AML-193 (cell line): Measurements from ENCODE around the gene ANKRD26.
"Not testable (repeated sequence)": the region's sequence is repeated elsewhere in the genome, so short reads cannot be mapped to it uniquely, and the experiment has no call there.

Experiments
- DNase-seq, 2 experiments: peaks; one replicate each; lab custom pipeline; 2025; lab: John Stamatoyannopoulos, UW

The ANKRD26 gene

DNA sequence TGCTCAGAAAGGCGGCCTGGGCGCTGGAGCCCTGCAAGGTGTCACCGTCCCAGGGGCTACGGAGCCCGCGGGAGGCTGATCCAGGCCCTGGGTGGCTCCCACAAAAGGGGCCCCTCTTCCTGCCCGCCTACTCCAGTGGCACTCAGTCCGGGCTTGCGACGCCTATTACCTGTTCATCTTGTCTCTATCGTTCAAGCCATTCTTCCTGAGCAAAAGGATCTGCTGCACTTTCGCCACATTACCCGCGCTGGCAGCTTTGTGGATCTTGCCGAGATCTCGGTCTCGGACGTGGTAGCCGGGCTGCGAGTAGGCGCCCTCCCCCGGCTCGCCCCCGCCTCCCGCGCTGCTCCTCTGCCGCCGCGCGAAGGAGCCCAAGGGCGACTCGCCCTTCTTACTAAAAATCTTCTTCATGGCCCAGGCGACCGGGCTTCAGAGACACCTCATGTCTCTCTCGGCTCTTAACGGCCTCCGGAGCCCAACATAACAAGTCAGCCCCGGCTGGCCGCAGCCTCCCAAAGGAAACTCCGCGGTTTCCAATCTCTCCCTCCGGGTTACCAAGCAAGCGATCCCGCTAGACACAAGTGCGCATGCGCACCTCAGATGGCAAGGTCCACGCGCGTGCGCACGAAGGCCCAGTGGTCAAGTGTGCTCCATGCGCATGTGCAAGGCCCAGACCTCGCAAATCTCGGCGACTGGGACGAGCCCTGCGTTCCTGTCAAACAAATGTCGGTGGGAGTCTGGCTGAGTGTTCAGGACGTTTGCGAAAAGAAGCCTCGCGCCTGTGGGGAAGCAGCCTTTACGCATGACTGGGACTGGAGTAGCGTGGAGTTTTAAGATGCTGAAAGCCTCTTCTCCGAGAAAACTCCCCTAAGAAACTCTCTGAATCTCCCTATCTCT, at the start of gene ANKRD26:
TSS of gene ANKRD26 (minus strand) at position 579 of the 897 bp plus-strand sequence. CDS start at position 411, 168 bp downstream.
- DNase-seq: peak; percentile 87 to 96

DNA sequence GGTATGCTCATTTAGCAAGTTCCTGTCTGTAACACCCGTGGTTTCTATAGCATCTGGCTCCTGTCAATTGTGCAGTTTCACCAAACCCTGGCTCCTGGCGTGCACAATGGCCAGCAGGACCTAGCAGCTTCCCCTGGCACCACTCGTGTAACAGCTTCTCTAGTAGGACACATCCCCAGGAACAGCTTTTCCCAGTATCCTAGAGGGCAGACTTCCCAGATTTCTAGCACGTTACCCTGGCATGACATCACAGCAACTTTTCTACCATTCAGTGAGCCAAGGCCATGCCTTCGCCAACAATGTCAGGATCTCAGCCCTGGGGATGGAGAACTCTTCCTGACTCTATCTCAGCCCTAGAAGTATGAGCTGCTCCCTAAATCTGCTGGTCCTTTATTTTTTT, 47.4 kb upstream of the ANKRD26 start:
- DNase-seq: peak; percentile 53 to 66

DNA sequence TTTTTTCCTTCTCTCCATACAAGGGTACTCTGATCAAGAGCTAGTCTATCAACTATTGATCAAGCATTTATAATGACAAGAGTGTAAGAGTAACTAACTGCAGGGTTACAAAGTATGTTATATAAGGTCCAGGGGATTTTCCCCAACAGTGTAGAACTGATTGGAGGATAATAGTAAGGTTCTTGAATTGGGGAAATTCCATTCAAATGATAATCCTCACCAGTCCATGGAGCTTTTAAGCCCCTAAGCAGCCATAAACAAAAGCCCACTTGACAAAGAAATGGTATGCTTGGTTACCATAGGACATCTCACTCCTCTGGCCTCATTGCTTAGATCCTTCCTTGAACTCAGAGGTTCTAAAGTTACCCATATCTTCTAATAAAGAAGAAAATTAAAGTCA, 45.6 kb upstream of the ANKRD26 start:
- DNase-seq: no peak

DNA sequence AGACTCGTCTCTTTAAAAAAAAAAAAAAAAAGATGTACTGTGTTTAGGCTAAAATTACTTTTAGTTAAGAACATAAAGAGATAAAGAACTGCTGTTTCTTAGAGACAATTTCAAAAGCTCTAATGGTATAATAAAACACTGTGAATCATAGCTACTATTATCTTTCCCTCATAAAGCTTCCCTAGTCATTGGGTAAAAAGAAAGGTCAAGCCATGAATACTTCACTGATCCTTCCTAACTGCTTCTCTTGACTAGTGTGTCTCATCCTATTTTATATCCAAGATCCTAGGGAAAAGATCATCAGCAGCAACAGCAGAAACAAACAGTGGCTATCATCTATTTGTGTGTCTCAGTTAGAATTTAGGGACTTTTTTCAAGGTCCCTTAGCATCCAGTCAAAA, 43.4 kb upstream of the ANKRD26 start:
- DNase-seq: no peak

DNA sequence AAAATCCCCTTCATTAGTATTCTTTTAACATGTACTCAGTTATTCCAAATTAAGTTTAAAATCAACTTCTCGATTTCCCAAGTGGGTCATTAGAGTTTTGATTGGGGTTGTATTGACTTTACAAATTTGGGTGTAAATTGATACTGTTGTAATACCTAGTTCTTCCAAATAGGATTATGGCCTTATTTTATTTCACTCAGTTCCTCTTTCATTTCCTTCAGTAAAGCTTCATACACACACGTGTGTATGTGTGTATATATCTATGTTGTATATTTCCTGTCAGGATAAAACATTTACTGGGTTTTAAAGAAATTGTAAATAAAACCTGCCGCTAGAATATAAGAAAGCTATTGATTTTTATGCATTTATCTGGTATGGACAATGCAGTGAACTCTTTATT, 38.0 kb upstream of the ANKRD26 start:
- no peak for DNase-seq

DNA sequence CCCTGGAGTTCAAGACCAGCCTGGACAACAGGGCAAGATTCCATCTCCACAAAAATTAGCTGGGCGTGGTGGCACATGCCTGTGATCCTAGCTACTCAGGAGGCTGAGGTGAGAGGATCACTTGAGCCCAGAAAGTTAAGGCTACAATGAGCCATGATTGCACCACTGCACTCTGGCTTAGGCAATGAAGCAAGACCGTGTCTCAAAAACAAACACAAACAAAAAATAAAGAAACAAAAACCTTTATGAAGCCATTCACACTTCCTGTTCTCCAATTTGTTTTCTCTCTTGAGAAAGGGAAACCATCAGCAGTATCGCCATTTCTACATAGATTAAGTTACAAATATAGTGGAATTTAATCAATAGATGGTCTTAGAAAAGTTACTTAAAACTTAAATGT, 34.1 kb upstream of the ANKRD26 start:
- no peak for DNase-seq

DNA sequence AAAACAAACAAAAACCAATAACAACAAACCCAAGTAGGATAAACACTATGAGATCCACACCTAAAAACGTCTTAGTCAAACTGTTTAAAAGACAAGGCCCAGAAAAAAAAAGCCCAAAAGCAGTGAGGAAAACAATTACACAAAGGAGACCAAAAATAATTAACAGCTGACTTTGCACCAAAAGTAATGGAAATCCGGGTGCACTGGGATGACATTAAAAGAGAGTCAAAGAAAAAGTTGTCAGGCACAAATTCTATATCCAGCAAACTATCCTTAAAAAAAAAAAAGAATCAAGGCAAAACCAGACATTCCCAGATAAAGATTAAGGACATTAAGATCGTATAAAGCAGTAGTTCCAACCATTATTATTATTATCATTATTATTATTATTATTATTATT, 7.9 kb upstream of the ANKRD26 start:
- no peak for DNase-seq

DNA sequence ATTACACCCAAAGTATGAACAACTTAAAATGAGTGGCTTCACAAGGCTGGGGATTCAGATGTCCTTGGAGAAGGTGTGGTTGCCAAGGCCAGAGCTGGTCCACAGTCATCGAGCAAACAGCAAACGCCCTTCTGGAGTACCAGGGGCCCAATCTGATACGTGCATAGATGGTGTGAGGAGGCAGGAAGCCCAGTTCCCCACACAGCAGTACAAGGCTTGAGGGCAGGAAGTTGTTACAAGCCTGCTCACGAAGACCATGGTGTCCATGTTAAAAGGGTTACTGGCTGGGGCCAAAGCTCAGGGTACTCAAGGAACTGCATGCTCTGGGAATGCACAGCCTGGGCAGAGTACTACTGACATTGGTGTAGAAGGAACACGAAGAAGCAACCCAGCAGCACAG, 4.6 kb upstream of the ANKRD26 start:
- DNase-seq: no peak

DNA sequence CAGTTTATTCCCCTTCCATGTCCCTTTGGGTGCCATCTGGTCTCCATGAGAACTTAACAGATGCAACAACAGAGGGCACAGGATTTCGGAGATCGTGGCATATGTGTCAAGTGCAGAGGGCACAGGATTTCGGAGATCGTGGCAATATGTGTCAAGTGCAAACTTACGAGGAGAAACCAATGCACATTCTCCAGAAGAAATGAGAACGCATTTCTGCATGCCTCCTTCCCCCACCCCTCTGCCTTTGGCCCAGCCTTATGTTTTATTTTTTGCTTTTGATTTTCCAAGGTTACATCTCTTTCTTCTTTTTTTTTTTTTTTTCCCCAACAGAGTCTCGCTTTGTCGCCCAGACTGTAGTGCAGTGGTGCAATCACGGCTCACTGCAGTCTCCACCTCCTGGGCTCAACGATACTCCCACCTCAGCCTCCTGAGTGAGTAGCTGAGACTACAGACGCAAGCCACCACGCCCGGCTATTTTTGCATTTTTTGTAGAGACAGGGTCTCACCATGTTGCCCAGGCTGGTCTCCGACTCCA, 586 bp upstream of the ANKRD26 start:
- DNase-seq: no peak

DNA sequence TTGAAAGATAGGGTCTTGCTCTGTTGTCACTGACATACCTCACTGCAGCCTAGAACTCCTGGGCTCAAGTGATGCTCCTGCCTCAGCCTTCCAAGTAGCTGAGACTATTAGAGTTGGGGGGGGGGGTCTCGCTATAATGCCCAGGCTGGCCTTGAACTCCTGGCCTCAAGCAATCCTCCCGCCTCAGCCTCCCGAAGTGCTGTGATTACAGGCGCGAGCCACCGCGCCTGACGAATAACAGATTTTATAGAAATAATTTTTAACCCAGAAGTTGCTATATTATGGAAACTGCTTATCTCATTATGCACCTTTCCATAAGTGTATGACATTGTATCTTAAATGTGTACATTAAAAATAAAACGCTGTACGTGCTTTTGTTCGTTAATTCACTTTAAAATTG, 846 bp downstream of the ANKRD26 start:
- no peak for DNase-seq

DNA sequence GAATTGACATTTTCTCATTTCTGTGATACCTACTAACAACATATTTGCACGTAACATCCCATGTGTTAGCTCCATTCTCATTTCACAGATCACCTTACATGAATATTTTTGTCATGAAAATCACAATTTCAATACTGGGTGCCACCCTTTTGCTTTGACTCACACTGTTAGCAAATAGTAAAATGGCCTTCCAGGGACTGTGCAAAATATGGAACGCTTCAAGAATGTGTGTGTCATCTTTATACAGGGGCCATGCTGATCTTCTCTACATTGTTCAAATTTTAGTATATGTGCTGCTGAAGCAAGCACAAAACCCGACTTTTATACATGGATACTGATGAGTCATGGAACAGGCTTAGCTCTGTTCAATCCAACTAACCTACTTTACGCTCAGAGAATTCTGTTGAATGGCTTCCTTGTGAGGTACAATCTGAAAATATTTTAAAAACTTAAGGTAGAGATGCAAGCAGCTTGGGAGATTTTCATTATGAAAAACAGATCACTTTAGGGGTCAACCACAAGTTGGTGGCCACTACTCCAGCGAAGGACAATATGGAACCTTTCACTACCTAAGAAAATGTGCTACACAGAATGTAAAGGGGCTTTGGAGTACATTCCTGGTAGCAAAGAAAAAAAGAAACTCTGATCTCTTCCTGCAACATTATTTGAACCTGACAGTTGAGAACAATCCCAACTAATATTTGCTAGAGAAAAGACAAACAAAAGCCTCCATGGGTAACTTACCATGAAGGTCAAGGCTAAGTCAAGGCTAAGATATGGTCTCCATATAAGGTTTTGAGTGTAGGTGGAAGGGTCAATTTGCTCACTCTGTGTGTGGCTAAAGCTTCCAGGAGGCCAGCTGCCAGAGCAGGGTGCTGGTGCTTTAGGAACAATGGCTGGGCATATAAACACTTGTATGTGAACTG, 11.9 kb downstream of the ANKRD26 start:
- no peak for DNase-seq

DNA sequence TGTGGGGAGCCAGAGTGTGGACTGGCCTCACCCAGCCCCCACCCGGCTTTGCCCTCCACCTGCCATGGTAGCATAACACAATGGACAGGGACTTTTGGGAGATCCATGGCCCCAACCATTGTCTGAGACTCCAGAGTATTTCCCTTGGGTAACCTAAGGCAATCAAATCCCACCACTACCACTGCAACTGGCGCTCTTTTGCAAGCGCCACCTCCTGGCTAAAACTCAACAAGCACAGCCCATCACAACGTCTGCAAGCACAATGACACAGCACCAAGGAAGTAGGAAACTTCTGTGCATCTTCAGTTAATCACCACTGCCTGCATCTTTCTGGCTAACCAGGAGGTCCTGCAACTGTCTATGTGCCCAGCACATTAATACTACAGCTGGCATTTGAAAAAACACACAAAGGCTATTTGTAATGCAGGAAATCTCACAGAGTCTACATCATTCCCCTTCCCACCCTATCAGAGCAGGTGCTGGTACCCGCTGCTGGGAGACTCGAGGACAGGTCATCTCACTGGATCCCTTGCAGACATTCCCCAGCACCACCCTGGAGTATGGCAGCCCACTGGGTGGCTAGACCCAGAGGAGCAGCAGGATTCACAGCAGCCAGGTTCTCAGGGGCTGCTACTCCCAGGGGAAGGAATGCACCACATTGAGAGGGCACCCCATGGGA, 27.7 kb downstream of the ANKRD26 start:
- no peak for DNase-seq

DNA sequence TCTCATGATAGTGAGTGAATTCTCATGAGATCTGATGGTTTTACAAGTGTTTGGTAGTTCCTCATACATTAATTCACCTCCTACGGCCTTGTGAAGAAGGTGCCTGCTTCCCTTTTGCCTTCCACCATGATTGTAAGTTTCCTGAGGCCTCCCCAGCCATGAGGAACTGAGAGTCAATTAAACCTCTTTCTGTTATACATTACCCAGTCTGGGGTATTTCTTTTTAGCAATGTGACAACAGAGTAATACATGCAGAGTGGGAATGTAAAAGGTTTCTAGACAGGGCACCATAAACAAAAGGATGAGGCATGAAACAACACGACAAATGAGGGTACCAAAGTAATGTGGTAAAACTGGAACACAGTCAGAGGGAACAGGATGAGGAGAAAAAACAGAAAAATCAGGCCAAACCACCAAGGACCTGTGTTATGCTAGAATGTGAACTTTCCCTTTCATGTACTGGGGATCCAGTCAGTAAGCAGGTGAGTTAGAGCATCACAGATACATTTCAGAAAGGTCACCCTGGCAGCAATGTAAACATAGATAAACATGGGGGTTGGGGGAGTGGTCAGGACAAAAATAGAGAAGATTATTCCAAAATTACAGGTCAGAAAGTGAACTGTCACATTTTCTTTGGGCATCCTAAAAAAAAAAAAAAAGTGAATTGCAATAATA, 31.9 kb downstream of the ANKRD26 start:
- no peak for DNase-seq

DNA sequence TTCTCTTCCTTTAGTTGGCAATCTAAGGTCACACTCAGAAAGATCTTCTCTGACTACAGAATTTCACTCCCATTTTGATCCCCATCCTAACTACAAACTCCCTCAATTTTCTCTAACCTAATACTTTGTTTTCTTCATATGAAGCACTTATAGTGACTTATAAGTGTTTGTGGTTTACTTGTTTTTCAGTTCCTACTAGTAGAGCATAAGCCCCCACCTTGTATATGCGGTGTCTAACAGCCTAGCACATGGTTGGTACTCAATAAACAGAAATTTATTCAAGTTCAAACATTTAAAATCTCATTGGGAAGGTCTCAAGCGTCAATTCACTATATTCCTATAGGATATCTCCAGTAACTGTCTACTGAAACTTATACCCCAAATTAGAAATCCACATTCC, 35.2 kb downstream of the ANKRD26 start:
- no peak for DNase-seq

DNA sequence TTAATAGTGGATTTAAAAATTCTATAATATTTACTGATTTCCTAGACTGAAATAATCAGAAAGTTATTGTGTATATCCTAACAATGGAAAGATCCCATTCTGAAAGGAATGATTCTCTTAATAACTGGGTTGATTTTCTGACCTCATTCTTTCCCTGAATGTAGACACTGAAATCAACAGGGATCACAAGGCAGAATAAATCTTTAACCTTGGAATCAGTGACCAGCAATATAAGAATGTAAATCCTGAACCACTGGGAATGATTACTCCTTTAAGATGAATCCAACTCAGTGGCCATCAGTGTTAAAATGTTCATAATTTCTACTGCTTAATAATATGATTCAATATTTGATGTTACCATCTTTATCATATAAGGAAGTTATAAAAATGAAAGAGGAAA, 47.6 kb downstream of the ANKRD26 start:
- DNase-seq: no peak

DNA sequence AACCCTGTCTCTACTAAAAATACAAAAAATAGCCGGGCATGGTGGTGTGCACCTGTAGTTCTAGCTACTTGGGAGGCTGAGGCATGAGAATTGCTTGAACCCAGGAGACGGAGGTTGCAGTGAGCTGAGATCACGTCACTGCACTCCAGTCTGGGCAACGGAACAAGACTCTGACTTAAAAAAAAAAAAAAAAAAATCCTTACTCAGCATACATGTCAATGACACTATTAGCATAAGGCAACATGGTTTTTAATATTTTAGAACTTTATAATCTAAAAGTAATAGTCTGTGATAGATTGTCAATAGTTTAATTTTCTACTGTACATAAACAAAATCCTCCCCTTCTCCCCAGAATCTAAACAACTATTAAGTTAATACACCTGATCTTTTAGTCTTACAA, 55.0 kb downstream of the ANKRD26 start:
- not testable (repeated sequence) for DNase-seq

DNA sequence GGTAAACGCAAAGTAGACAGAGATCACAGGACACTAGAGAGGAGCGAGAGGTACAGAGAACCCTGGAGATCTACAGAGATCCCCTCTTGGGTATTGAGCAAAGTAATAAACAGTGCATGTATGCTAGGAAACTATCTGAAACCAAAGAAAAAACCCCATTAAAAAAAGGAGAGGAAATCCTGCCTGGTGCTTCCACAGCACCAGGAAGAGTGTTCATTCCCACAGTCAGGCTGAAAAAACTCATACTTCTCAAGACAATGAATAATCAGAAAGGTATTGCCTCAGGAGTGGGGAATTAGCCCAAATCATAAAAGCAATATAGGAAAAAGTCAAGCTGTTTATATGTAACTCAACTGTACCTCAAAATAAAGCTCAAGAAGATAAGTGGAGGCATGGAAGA, 59.1 kb downstream of the ANKRD26 start:
- no peak for DNase-seq

DNA sequence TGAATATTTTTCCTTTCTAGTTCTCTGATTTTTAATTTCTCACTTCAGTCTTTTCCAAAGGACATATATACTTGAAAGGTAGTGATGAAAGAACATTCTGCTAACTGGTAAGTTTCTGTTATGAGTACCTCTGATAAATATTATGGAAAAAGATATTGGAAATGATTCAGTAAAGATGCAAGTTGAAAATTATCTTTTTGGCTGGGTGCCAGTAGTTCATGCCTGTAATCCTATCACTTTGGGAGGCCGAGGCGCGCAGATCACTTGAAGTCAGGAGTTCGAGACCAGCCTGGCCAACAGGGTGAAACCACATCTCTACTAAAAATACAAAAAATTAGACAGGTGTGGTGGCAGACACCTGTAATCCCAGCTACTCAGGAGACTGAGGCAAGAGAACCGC, 62.1 kb downstream of the ANKRD26 start:
- no peak for DNase-seq

DNA sequence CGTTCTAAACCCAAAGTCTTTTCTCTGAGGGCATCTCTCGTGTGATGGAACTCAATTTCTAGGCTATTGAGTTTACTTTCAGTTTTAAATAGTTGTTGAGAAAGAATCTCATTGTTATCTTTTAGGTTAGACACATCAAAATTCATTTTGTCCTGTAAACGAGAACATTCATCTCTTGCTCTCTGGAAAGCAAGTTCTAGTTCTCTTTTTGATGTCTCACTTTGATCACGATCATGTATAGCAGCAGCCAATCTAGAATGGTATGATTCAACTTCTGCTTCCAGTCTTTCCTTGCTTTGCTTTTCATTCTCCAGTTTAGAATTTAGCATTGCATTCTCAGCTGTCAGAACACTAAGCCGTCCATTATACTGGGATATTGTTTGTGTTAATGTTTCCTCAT, 65.1 kb downstream of the ANKRD26 start:
- DNase-seq: no peak

DNA sequence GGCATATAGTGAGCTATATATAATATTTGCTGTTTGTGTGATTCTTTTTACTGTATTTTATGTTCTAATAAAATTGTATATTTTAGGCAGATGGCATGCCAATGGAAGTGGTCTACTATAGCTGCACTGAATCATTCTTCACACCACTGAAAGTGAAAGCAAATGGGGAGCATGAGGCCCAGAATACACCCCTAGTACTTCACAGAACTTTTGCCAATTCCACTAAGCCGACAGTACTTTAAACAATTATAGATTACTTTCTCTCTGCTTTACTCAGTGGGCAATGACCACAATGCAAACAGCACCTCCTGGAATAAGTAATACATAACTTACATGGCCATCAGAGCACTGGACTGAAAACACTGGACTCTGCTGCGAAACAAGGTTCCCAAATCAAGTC, 70.2 kb downstream of the ANKRD26 start:
- no peak for DNase-seq

DNA sequence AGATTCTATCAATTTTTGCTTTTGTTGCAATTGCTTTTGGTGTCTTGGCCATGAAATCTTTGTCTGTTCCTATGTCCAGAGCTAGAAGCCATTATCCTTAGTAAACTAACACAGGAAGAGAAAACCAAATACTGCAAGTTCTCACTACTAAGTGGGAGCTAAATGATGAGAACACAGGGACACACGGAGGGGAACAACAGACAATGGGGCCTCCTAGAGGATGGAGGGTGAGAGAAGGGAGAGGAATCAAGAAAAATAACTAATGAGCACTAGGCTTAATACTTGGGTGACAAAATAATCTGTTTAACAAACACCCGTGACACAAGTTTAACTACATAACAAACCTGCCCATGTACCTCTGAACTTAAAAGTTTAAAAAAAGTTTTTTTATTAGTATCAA, 78.2 kb downstream of the ANKRD26 start:
- DNase-seq: no peak

DNA sequence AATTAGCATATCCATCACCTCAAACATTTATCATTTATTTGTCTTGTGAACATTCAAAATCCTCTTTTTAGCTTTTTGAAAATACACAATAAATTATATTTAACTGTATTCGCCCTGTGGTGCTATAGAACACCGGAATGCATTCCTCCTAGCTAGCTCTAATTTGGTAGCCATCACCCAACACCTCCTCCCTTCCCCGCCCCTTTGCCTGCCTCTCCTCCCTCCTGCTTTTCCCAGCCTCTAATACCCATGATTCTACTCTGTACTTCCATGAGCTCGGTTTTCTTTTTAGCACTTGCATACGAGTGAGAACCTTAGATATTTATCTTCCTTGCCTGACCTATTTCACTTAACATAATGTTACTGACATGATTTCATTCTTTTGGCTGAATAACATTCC, 80.1 kb downstream of the ANKRD26 start:
- DNase-seq: no peak
